Fibroblast of lung (primary cell): Measurements from ENCODE around the gene SUPT3H. TPM values are rescaled to one million over a fixed set of nuclear protein-coding genes. Genes with fewer than 3 reads are reported as not detected.
"Not testable (repeated sequence)": the region's sequence is repeated elsewhere in the genome, so short reads cannot be mapped to it uniquely, and the experiment has no call there.

Experiments used
- DNase-seq, 2 donors: peaks; one replicate each; pipeline versions ENCODE4 v3.0.0 to v3.0.0-alpha.2; 2010; ENCODE audit warnings: low read depth in 2 of 2
- H2AFZ ChIP-seq: 2 replicates; pipeline ENCODE4 v1.5.1; 2012; ENCODE audit warnings: low read length, control low read depth, inconsistent platforms
- H3K27ac ChIP-seq: 2 replicates; pipeline ENCODE4 v1.5.1; 2011; ENCODE audit warnings: low read length, control low read depth; ENCODE audit not compliant: insufficient read depth
- H3K27me3 ChIP-seq: 2 replicates; pipeline ENCODE4 v1.5.1; 2011; ENCODE audit warnings: mild to moderate bottlenecking, low read length; ENCODE audit not compliant: control insufficient read depth, insufficient read depth
- H3K36me3 ChIP-seq: 2 replicates; pipeline ENCODE4 v1.5.1; 2011; ENCODE audit warnings: low read length; ENCODE audit not compliant: control insufficient read depth, insufficient read depth
- H3K4me1 ChIP-seq: 2 replicates; pipeline ENCODE4 v1.5.1; 2011; ENCODE audit warnings: low read length; ENCODE audit not compliant: control insufficient read depth, insufficient read depth; ENCODE audit errors: extremely low read depth
- H3K4me2 ChIP-seq: 2 replicates; pipeline ENCODE4 v1.5.1; 2011; ENCODE audit warnings: low read length, control low read depth; ENCODE audit not compliant: insufficient read depth; ENCODE audit errors: extremely low read depth
- H3K4me3 ChIP-seq, 4 experiments: fragments of 200-600 bp in 1 of 4; sonication (generic) in 1 of 4; replicated peaks in 1 of 4; 2 replicates each; pipeline ENCODE4 v1.5.1; 2011 to 2016; ENCODE audit warnings: low read length in 4 of 4, low read depth in 3 of 4, mild to moderate bottlenecking in 3 of 4, control low read depth in 2 of 4, inconsistent platforms in 1 of 4, mixed read lengths in 1 of 4; ENCODE audit not compliant: insufficient read depth in 1 of 4; ENCODE audit errors: control extremely low read depth in 1 of 4
- H3K79me2 ChIP-seq: 2 replicates; pipeline ENCODE4 v1.5.1; 2012; ENCODE audit warnings: mild to moderate bottlenecking, low read length, inconsistent platforms; ENCODE audit not compliant: control insufficient read depth, insufficient read depth
- H3K9ac ChIP-seq: 2 replicates; pipeline ENCODE4 v1.5.1; 2011; ENCODE audit warnings: mild to moderate bottlenecking, low read length, control low read depth; ENCODE audit not compliant: insufficient read depth
- H3K9me3 ChIP-seq: 2 replicates; pipeline ENCODE4 v1.5.1; 2012; ENCODE audit warnings: low read depth, low read length; ENCODE audit not compliant: control insufficient read depth, insufficient read depth
- H4K20me1 ChIP-seq: 2 replicates; pipeline ENCODE4 v1.5.1; 2011; ENCODE audit warnings: low read length; ENCODE audit not compliant: control insufficient read depth, insufficient read depth; ENCODE audit errors: extremely low read depth
- EZH2 ChIP-seq: IDR thresholded peaks from 2 replicates; pipeline ENCODE4 v1.5.1; 2012; ENCODE audit warnings: low read length, control low read depth, mild to moderate bottlenecking; ENCODE audit errors: missing control alignments
- polyA plus RNA-seq, 2 donors: library from polyadenylated mRNA; depleted of rRNA in 1 of 2; stranded (reverse) in 1 of 2; unstranded in 1 of 2; fragments of >200 nt; gene quantifications; 2 replicates each; pipeline ENCODE4 v1.2.1, GENCODE V29; 2011 to 2012; ENCODE audit warnings: missing spikeins in 1 of 2
- total RNA-seq: library from RNA; depleted of rRNA; stranded (reverse); fragments of >200 nt; gene quantifications from 2 replicates; pipeline ENCODE4 v1.2.1, GENCODE V29; 2014
- TF ChIP-seq, protein P1 (sequence below), 2 donors: IDR thresholded peaks in 1 of 2; conservative IDR thresholded peaks in 1 of 2; 1 replicate in 1 of 2; 2 replicates in 1 of 2; pipeline ENCODE4 v1.5.1; 2011 to 2012; ENCODE audit warnings: low read length in 2 of 2, control low read depth in 1 of 2, inconsistent platforms in 1 of 2, low read depth in 1 of 2, mild to moderate bottlenecking in 1 of 2

SUPT3H gene
- total and polyA plus RNA-seq, 2 donors (not counting 1 experiment from before 2014, with no cell fraction given): 8.3 to 8.5 TPM

- Histone ChIP-seq H3K9ac (no peak overlapping the region), H3K27ac (no peak overlapping the region), H3K36me3 (no peaks in the 10 kb centered on the region), H3K79me2 (no peaks in the 10 kb centered on the region), H2AFZ (no peak overlapping the region), H4K20me1 (no peaks in the 10 kb centered on the region), H3K4me3 (no peak overlapping the region), H3K9me3 (no peaks in the 10 kb centered on the region), H3K4me1 (no peaks in the 10 kb centered on the region), H3K27me3 (no peaks in the 10 kb centered on the region), H3K4me2 (no peak overlapping the region)
- no peak for TF ChIP-seq EZH2
- TF ChIP-seq, protein P1, sequence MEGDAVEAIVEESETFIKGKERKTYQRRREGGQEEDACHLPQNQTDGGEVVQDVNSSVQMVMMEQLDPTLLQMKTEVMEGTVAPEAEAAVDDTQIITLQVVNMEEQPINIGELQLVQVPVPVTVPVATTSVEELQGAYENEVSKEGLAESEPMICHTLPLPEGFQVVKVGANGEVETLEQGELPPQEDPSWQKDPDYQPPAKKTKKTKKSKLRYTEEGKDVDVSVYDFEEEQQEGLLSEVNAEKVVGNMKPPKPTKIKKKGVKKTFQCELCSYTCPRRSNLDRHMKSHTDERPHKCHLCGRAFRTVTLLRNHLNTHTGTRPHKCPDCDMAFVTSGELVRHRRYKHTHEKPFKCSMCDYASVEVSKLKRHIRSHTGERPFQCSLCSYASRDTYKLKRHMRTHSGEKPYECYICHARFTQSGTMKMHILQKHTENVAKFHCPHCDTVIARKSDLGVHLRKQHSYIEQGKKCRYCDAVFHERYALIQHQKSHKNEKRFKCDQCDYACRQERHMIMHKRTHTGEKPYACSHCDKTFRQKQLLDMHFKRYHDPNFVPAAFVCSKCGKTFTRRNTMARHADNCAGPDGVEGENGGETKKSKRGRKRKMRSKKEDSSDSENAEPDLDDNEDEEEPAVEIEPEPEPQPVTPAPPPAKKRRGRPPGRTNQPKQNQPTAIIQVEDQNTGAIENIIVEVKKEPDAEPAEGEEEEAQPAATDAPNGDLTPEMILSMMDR (conservative IDR thresholded peaks at IDR 0.05 in 1 of 2, IDR thresholded peaks at IDR 0.05 in 1 of 2; ENCODE audit: low read depth in 1 of 2, low read length in 2 of 2): no peak
- no peak for DNase-seq
Observed at GRCh38 chr6:44867571-44868334, 510.0 kb downstream of the SUPT3H start.

- not testable (repeated sequence) for H3K9ac ChIP-seq, H3K27me3 ChIP-seq, H3K27ac ChIP-seq, H3K9me3 ChIP-seq, H3K36me3 ChIP-seq, DNase-seq, H3K79me2 ChIP-seq, H3K4me1 ChIP-seq, H2AFZ ChIP-seq, H3K4me2 ChIP-seq, H4K20me1 ChIP-seq, H3K4me3 ChIP-seq
Observed at GRCh38 chr6:44865184-44865583, 512.5 kb downstream of the SUPT3H start.

GRCh38 chr6:44859901-44860410, 517.8 kb downstream of the SUPT3H start:
- no peak overlapping the region for H3K9ac ChIP-seq
- no peak overlapping the region for H3K4me3 ChIP-seq
- H3K4me2 ChIP-seq: no peak overlapping the region
- H3K27me3 ChIP-seq: no peaks in the 10 kb centered on the region
- no peaks in the 10 kb centered on the region for H4K20me1 ChIP-seq
- no peaks in the 10 kb centered on the region for H3K36me3 ChIP-seq
- H3K27ac ChIP-seq: no peak overlapping the region
- no peak overlapping the region for H2AFZ ChIP-seq
- no peak for TF ChIP-seq EZH2
- TF ChIP-seq, protein P1 (conservative IDR thresholded peaks at IDR 0.05 in 1 of 2, IDR thresholded peaks at IDR 0.05 in 1 of 2; ENCODE audit: low read depth in 1 of 2, low read length in 2 of 2): no peak
- no peaks in the 10 kb centered on the region for H3K79me2 ChIP-seq
- H3K9me3 ChIP-seq: no peaks in the 10 kb centered on the region
- H3K4me1 ChIP-seq: no peaks in the 10 kb centered on the region
- no peak for DNase-seq
